ENCODE data around the gene ARMC5. TPM values are rescaled to one million over a fixed set of nuclear protein-coding genes. Genes with fewer than 3 reads are reported as not detected.

ARMC5 gene
- total and polyA plus RNA-seq, 3 donors from 2014 or later: 11.0 to 21.3 (median 19.1) TPM

- Histone ChIP-seq H3K27me3 (no peaks in the 10 kb centered on the region), H3K9me3 (no peaks in the 10 kb centered on the region), H3K4me1 (peaks cover 28% of the 10 kb centered on the region), H3K36me3 (ENCODE audit: low read depth, missing control alignments) (no peaks in the 10 kb centered on the region), H3K4me3 (no peak overlapping the region), H3K27ac (no peak overlapping the region)
- WGBS, 2 donors: 81 to 88% methylated on average over 5 of the region's 5 CpGs
- no peak for TF ChIP-seq POLR2A (IDR thresholded peaks at IDR 0.05)
- TF ChIP-seq CTCF (IDR thresholded peaks at IDR 0.05): no peak
- DNase-seq: peak; percentile 9
- intact Hi-C loops (cut with DNase I; ENCODE audit: low total_unique reads): no loop called here
Measured at GRCh38 chr16:31451201-31451600, 8.1 kb upstream of the ARMC5 start.

- Histone ChIP-seq H3K4me3 (no peak overlapping the region), H3K9me3 (no peaks in the 10 kb centered on the region), H3K27me3 (no peaks in the 10 kb centered on the region), H3K27ac (no peak overlapping the region), H3K4me1 (peaks cover 31% of the 10 kb centered on the region), H3K36me3 (ENCODE audit: low read depth, missing control alignments) (no peaks in the 10 kb centered on the region)
- 53 to 60% methylated on average over 11 of the region's 11 CpGs for WGBS, 2 donors
- DNase-seq: peak; percentile 82
- intact Hi-C loops (cut with DNase I; ENCODE audit: low total_unique reads): no loop called here
- peak; percentile 26 to 48 (median 42) for TF ChIP-seq CTCF (IDR thresholded peaks at IDR 0.05)
- no peak for TF ChIP-seq POLR2A (IDR thresholded peaks at IDR 0.05)
Measured at GRCh38 chr16:31451681-31452351, 7.5 kb upstream of the ARMC5 start.

GRCh38 chr16:31452631-31453106, 6.6 kb upstream of the ARMC5 start:
- no peaks in the 10 kb centered on the region for H3K36me3 ChIP-seq (ENCODE audit: low read depth, missing control alignments)
- no peaks in the 10 kb centered on the region for H3K9me3 ChIP-seq
- H3K4me3 ChIP-seq: no peak overlapping the region
- H3K4me1 ChIP-seq: peaks cover 40% of the 10 kb centered on the region
- WGBS, 2 donors: 38 to 41% methylated on average over 3 of the region's 3 CpGs
- TF ChIP-seq POLR2A (IDR thresholded peaks at IDR 0.05) (no peak), CTCF (IDR thresholded peaks at IDR 0.05) (no peak)
- intact Hi-C loops (cut with DNase I; ENCODE audit: low total_unique reads): no loop called here
- peak overlapping the region in 1 of 2 donors; percentile 78 for H3K27ac ChIP-seq
- H3K27me3 ChIP-seq: no peaks in the 10 kb centered on the region
- DNase-seq: peak; percentile 40

GRCh38 chr16:31453255-31454204, 5.8 kb upstream of the ARMC5 start:
- H3K4me3 ChIP-seq: no peak overlapping the region
- DNase-seq: peak; percentile 37
- H3K27ac ChIP-seq: peak overlapping the region; percentile 41 to 78
- intact Hi-C loops (cut with DNase I; ENCODE audit: low total_unique reads): no loop called here
- no peaks in the 10 kb centered on the region for H3K36me3 ChIP-seq (ENCODE audit: low read depth, missing control alignments)
- peaks cover 46% of the 10 kb centered on the region for H3K4me1 ChIP-seq
- WGBS, 2 donors: 40 to 48% methylated on average over 13 to 20 of the region's 20 CpGs
- TF ChIP-seq CTCF (IDR thresholded peaks at IDR 0.05) (no peak), POLR2A (IDR thresholded peaks at IDR 0.05) (no peak)
- no peaks in the 10 kb centered on the region for H3K9me3 ChIP-seq
- no peaks in the 10 kb centered on the region for H3K27me3 ChIP-seq
